Right forelimb (tissue), 1 donor: Measurements from ENCODE around the gene TBXA2R.
"Not testable (repeated sequence)": the region's sequence is repeated elsewhere in the genome, so short reads cannot be mapped to it uniquely, and the experiment has no call there.

Experiments
- DNase-seq: peaks from one replicate; pipeline ENCODE4 v3.0.0-alpha.2; 2018

TBXA2R gene

DNA sequence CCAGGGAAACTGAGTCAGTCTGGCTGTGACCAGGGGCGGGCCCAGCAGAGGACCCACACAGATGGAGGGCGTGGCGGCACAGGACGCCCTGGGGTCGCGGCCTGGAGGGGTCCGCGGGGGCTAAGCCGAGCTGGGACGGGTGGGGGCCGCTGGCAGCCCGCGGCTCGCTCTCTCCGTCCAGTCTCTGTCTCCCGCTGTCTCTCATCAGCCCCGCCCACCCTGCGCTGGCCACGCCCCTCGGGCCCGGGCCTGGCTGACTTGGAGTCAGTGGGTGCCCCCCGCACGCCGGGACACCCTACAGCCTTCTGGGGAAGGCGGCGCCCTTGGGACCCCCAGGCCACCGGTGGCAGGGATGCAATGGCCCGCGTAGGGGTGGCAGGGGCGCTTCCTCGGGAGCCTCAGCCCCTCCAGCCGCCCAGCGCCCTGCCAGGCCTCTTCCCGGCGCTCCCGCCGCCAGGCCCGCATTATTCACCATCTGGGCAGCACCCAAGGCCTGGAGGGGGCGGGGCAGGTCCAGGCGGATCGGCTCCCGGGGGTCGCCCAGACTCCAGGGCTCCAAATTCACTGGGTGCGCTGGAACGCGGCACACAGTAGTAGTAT lies at the start of gene TBXA2R:
Gene TBXA2R, minus strand, starts transcription at position 186 of the 600 bp plus-strand sequence. CDS start 6,241 bp downstream, outside the sequence.
- DNase-seq, result peak; percentile 69

DNA sequence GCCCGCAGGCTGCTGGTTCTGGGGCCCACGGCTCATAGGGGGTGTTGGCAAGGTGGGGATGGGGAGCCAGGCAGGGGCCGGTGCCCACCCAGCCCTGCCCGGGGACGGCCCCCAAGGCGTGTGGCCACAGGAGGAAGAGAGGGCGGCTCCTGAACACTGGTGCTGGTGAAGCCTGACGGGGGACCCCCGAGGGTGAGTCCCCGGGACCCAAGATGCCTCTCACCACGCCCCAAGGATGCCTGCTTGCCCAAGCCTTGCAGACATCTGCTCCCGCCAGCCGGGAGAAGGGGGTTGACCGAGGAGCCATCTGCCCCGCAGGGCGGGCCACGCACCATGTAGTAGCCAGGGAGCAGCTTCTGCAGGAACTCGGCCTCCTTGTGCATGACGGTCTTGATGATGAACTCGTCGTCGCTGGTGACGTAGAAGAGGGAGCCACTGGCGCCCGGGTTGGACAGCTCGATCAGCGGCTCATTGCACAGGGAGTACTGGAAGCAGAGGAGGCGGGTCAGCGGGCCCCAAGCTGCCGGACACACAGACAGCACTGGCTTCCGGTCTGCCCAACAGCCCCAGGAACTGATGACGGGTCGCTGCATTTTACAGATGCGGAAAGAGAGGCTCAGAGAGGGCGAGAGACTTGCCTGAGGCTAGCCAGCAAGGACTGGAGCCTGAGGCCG lies 49.5 kb upstream of the TBXA2R start:
- no peak for DNase-seq

DNA sequence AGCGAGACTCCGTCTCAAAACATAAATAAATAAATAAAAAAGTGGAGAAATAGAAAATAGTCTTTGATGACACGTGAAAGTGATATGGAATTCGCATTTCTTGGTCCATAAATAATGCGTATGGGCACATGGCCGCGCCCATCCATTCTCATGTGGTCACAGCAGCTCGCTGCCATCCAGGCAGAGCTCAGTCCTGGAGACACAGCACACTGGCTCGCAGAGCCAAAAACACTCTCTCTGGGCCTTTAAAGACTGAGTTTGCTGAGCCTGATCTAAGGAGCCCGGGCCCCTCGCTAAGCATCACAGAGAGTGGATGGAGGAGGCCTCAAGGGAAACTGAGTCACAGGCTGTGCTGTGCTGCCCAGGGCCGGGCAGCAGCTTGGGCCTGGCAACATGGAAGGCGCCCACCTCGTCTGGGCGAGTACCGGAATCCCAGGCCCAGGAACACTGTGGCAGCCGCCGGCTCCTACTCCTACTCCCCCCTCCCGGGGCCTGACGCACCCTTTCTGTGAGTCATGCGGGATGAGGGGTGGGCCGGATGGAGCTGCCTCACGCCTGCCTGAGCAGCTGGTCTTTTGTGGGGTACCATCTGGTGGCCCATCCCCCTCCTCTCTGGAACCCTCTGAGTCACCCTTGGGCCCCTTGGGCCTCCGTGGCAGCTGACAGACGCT lies 48.9 kb upstream of the TBXA2R start:
- peak; percentile 57 for DNase-seq

DNA sequence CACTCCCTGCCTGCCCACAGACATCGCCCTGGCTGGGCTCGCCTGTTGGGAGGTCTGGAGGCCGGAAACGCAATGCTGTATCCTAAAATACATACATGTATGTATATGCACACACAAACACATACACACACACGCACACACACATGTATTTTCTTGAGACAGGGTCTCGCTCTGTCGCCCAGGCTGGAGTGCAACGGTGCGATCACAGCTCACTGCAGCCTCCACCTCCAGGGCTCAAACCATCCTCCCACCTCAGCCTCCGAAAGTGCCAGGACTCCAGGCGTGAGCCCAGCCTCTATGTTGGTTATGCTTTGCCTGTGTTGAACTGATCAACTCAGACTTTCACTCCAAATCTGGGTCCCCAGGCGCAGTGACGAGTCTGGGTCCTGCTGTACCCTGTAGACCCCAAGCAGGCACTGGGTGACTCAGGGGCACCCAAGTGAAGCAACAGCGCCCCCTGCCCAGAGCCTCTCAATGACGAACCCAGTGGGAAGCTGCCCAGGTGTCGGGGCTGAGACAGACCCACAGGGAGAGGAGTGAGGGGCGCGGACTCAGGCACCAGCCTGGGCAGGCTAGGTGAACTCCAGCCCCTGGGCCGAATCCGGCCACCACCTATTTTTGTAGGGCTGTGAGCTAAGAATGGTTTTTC lies 47.3 kb upstream of the TBXA2R start:
- DNase-seq, result no peak

DNA sequence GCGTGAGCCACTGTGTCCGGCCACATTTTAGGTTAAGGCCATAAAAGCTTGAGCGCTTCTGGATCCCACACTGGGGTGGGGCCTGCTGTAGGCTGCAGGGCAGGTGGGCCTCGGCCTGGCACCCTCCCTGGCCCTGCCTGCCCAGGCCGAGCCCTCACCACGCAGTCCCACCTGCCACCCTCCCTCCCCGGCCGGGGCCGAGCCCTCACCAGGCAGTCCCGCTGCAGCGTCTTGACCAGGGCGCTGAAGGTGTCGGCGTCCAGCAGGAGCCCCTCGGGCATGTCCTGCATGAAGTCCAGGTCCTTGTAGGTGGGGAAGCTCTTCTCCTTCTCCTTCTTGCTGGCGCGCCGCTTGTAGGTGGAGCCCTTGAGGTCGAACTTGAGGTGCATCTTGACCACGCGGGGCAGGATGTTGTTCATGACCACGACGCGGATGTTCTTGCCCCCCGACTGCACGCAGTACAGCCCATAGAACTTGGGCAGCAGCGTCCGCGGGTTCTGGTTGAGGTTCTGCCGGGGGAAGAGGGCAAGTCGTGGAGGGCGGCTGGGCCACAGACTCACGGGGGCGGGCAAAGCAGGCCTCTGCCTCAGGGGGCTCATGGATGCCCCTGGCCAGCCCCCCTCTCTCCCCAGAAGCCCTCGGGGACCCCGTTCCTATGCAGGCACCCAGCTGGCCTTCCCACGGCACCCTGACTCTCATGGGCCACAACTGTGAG lies 46.6 kb upstream of the TBXA2R start:
- no peak for DNase-seq

DNA sequence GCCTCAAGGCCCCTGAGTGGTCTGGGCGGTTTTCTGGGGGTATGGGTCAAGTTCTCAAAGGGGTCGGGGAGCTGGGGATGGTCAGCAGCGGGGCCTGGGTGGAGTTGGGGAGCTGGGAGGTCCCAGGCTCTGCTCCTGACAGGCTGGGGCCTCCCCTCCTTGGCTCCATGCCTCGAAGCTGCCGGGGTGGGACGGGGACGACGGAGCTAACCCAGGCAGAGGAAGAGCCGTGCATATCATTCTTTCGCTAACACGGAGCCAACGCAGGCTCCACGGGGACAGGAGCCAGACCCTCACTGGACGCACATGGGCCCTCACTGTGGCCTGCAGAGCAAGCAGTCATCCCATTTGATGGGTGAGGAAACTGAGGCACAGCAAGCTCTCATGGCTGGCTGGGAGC lies 45.7 kb upstream of the TBXA2R start:
- DNase-seq, result no peak

DNA sequence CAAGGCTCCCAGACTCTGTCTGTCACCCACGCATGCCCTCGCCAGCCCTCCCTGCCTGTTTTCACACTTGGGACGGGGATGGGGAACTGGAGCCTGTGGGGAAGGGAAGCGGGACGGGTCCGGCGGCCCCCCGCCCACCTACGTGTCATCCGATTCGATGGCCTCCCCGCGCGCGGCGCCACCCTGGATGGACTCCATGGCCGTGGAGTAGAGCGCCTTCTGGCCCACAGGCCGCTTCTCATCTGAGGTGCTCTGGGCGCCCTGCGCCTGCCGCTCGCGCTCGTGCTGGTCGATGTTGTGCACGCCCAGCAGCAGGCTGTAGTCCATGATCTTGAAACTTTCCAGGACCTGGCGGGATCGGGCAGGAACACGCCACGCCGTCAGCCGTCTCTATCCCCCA lies 45.0 kb upstream of the TBXA2R start:
- DNase-seq, result no peak

DNA sequence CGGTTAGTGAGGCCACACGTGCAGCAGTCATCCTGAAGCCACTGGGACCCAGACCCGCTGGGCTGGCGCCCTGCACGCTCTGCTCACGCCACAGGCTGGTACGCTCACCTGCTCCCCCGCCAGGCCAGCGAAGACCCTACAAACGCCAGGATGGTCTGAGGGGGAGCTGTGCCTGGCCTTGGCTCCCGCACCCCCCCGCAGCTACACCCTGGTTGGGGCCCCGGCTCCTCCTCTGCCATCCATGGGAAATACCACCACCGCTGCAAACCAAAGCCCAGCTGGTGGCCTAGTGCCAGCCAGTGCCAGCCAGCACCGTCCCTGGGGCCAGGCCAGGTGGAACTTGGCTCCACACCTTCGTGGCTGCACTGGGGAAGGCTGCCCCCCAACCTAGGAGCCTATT lies 43.2 kb upstream of the TBXA2R start:
- no peak for DNase-seq

DNA sequence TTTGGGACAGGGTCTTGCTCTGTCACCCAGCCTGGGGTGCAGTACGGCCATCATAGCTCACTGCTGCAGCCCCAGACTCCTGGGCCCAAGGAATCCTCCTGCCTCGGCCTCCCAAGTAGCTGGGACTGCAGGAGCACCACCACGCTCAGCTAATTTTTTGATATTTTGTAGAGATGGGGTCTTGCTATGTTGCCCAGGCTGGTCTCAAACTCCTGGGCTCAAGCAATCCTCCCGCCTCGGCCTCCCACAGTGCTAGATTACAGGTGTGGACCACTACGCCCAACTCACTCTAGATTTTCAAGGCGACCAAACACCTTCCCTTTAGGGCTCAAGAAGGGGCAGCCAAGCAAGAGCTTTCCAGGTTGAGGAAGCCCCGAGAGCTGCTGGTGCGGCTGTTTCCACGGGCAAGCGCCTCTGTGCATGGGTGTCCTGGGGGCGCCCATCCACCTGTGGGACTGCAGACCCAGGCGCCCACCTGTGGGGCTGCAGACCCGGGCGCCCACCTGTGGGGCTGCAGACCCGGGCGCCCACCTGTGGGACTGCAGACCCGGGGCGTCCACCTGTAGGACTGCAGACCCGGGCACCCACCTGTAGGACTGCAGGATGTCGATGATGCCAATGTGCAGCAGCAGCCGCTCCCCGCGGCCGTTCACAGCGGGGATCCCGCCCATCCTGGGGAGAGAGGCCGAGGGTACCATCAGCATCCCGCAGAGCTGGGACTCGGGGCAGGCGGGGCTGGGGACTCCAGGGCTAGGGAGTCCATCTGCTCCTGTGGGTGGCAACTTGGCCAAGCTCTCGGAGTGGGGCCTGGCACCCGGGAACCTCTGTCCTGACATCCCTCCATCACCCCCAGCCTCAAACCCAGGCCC lies 41.6 kb upstream of the TBXA2R start:
- no peak for DNase-seq

DNA sequence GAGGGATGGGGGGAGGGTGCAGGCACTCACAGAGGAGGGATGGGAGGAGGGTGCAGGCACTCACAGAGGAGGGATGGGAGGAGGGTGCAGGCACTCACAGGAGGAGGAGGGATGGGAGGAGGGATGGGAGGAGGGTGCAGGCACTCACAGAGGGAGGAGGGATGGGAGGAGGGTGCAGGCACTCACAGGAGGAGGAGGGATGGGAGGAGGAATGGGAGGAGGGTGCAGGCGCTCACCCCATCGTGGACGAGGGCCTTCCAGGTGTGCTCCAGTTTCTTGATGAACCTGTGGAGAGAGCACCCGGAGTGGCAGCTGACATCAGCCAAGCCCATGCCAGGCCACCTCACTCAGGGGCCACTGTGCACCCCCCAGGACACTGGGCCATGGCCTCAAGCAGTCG lies 40.4 kb upstream of the TBXA2R start:
- DNase-seq, result not testable (repeated sequence)

DNA sequence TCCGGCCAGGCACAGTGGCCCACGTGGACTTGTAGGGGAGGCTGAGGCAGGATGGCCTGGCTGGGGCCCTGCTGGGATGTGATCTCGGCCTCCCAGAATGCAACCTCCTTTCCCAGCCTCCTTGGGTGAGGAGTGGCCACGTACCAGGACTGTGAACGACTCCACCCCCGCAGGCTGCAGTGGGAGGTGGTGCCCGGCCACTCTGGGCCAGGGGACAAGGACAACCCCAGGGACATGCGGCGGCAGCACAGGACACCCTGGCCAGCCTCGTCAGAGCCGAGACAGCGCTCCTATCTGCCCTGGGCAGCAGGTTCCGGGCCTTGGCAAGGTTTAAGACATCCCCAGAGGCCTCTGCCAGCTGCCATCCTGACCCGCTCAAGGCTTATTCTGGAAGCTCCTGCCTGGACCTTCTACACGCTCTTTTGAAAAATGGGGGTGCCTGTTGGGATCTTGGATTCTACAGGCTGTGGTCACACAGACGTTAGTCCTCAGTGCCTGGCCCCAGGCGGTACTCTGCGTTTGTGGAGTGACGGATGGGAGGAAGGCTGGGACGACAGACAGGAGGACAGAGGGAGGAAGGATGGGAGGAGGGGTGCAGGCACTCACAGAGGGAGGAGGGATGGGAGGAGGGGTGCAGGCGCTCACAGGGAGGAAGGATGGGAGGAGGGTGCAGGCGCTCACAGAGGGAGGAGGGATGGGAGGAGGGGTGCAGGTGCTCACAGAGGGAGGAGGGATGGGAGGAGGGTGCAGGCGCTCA lies 39.8 kb upstream of the TBXA2R start:
- no peak for DNase-seq

DNA sequence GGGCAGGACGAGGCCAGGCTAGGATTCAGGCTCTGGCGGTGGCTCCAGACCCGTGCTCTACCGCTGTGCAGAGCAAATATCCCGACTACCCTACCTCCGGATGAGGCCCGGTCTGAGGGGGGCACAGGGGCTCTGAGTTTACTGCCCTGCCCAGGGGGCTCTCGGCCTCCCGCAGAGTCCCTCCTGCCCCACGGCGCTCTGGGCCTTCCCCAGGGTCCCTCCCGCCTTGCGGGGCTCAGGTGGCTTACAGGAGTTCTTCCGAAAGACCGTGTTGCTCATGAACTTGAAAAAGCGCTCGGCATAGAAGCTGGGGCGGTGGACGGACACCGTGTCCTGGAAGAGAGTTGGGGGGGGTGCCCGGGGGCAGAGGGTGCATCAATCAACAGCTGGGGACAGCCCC lies 39.1 kb upstream of the TBXA2R start:
- no peak for DNase-seq

DNA sequence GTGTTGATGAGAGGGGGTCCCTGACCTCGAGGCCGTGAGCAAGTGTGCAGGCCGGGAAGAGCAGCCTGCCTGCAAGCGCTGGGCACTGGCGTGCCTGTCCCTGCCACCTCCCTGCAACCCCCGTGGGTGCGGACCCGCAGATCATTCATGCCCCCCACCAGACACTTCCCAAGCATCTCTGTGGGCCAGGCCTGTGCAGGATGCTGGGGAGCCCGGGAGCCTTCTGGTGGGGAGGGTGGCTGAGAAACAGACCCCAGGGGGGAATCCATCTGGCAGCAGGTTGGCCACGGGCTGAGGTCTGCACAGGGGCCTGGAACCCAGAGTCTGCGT lies 38.4 kb upstream of the TBXA2R start:
- DNase-seq, result no peak

DNA sequence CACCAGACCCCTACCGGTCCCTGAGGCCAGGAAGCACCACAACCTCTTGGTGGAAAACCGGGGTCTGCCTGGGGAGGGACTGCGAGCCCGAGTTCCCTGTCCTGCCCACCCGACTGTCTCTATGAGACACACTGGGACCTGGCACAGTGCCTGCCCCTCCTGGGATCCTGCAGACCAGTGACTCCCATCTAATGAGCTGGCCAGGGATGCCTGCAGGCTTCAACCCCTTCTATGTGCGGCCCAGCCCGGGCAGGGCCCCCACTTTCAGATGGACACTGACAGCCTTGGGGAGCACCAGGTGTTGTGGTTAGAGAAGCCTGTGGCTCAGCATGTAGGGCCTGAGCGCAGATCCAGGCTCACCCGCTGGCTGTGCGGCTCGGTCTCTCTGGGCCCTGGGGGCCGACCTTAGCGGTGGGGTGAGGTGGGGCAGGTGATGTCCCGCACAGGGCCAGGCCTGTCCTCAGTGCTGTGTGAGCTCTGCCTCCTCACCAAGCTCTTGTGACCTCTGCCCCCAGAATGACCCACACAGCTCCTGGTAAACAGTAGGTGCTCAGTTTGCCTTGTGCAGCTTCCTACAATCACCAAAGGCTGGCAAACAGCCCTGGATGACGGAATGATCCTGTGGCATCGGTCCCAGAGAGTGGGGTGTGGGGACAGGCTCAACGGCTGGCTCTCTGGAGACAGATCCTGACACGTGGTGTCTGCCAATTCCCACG lies 37.8 kb upstream of the TBXA2R start:
- DNase-seq, result no peak

DNA sequence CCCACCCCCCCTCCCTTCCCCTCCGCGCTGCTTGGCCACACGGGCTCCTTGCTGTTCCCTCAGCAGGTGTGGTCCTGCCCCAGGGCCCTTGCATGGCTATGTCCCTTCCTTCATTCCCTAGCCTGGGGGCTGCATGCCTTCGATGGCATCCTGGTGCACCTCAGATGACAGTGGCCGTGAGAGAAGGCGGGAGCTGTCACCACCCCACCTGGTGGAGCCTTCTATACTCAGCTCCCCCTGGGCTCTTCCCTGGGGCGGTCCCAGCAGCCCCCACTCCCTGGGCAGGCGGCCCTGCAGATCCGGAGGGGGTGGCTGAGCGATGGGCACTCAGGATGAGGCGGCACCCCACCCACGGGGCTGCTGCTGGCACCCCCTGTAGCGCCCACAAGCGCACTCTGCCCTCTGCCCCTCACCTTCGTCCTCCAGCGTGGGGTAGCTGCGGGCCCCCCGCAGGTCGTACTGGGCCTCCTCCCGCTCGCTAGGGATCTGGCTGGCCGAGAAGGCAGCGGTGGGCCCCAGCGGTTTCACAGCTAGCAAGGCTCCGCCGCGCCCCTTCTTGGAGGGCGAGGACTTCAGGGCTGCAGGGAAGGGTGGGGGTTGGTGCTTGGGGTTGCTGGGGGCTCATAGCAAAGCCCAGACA lies 37.1 kb upstream of the TBXA2R start:
- DNase-seq, result no peak

DNA sequence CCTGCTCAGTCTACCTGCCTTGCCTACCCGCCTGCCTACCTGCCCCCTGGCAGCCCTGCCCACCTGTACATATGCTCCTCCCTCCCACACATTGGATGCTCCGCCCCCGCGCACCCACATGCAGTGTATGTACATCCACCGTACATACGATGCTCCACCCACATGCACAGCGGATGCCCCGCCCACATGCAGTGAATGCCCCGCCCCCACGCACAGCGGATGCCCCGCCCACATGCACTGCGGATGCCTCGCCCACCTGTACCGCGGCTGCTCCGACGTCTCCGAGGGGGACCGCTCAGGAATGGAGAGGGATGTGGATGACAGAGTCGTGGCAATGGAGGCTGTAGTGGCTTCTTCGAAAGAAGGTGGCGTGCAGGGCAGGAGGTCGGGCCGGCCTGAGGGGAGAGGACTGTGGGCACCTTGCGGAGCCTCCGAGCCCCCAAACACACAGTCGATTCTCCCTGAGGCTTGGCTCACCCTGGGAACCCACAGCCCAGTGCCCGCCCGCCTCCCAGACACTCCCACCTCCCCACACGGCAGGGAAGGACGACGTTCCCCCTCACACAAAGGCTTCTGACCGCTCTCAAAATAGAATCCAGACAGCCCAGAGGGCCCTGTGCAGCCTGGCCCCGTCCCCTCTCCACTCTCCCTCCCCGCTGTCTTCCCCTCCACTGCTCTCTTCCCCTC lies 36.5 kb upstream of the TBXA2R start:
- no peak for DNase-seq

DNA sequence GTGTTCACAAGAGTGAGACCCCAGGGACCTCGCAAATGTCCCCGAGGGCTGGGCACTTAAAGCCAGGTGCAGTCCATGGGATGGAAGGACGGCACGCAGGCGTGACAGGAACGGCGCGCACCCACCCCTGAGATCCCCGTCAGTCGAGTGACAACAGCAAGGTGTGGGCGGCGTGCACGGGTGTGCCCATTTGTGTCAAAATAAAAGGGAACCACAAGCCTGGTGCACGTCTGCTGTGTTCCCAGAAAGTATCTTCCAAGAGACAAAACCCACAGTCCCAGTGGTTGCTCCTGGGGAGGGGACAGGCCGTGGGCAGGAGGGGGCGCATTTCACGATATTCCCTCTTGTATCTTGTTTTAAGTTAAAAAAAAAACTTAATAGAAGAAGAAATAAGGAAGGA lies 35.6 kb upstream of the TBXA2R start:
- no peak for DNase-seq

DNA sequence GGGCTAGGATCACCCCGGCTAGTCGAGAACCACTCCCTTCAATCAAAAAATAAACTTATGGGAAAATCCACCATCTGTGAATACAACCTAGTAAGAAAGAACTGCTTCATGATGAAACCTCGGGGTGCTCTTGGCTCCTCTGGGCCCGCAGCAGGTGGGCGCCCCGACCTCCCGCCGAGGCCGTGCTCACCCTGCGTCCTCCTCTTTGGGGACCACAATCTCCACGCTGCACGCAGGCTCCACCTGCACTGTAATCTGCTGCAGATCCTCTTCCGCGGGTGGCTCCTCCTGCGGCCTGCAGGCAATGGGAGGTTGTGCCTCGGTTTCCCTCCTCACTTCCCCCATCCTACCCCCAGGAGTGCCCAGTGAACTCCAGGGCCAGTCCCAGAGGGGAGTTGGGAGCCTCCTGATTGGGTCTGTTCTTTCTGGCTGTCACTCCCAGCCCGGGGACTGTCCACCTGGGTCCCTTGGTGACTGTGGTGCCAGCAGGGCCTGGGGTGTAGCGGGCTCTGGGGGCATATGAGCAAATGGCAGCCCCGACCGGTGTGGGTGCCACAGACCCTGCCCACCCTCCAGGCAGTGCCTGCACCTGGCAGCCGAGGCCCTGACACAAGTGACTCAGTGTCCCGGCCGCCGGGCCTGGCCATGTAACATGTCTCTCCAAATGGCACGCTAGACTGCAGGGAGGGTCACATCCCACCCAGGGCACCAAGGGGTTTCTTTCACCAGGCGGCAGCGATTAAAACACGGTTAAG lies 35.0 kb upstream of the TBXA2R start:
- DNase-seq, result no peak

DNA sequence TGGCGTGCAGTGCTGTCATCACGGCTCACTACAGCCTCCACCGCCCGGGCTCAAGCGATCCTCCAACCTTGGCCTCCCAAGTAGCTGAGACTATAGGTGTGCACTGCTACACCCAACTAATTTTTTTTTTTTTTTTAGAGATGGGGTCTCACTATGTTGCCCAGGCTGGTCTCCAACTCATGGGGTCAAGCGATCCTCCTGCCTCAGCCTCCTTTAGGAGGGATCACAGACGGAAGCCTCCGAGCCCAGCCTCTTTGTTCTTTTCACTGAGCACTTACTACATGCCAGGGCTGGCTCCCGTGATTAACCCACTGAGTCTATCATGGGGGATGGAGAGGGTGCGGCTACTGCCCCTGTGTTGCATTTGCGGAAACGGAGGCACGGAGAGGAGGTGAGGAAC lies 32.8 kb upstream of the TBXA2R start:
- no peak for DNase-seq
